HG03558 (cell line): ENCODE results near the gene TMEM87A.

Experiments used
- ATAC-seq: cut with Tn5 transposase; IDR thresholded peaks from one replicate; pipeline ENCODE4 v1.9.1; 2021; ENCODE audit warnings: moderate number of reproducible peaks; ENCODE audit not compliant: unreplicated experiment; ENCODE audit errors: extremely low read depth

The TMEM87A gene

DNA sequence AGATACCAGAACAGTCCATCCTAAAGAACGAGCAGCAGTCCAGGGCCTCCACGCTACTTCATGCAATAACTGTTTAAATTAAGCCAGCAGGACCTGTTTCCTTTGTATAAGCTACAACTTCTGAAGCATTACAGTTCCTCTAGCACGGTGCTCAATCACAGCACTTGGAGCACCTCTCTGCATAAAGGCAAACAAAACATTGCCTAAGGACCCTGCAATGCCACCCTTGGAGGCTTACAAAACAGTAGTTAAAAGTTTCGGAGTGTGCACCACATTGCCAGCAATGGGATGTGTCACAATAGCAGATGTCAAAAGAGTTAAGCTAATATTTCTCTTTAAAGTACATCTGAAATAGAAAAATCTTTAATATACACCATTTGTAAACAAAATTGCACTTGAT lies 62.5 kb downstream of the TMEM87A start:
- ATAC-seq = no peak

DNA sequence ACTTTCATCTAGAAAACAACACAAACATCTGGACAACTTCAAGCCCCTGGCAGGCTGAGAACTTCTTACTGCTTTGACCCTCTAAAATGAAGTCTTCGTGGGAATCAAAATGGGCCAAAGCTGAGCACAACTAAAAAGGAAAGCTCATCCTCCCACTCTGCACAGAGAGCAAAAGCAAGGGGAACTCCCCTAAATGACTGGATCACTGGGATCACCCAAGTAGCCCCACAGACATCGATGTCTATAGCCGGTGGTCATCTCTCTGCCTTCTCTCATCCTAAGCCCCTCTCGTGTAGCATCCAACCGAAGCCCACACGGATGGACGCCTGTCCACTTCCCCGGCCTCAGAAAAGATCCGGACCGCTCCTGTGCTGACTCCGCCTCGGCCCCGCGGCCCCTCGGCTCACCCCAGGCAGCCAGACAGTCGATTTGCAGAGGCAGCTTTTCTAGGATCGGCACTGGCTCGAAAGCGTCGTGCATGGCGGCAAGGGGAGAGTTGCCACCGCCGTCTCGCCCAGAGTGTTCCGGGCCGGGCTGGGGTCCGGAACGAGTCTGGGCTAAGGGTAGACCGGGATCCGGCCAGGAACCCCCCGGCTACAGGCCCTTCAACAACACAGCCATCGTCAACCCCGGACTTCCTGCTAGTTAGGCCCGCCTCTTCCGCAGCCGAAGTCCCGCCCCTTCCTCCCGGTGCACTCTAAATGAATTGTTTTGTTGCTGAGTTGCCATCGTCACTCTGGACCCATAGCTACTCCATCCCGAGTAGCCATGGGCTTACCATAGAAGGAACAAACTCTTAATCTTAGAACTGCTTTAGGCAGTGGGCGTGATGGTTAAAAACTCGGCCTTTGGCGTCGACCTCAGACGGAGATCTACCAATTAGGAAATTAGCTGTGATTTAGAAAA lies 65.3 kb downstream of the TMEM87A start, which contains the start of gene VPS39:
VPS39 (minus strand) TSS at position 631 of the 906 bp plus-strand sequence; CDS start at position 480, 151 bp downstream.
- no peak for ATAC-seq

DNA sequence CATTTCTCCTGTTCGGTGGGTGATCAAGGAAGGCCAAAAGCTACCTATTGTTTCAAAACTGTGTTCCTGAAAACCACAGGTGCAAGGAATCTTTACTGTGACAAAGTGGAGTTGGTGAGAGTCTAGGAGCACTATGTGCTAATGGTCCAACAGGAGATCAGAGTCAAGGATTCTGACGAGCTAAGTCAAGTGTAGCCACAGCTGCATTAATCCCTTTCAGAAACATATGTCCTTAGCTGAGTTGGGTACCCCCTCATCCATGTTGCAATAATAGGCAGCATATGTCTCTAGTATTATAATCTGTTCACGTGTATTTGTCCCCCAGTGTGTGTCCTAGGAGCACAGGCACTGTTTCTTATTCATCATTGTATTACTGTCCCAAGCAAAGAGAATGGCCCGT lies 66.8 kb downstream of the TMEM87A start:
- ATAC-seq = no peak

DNA sequence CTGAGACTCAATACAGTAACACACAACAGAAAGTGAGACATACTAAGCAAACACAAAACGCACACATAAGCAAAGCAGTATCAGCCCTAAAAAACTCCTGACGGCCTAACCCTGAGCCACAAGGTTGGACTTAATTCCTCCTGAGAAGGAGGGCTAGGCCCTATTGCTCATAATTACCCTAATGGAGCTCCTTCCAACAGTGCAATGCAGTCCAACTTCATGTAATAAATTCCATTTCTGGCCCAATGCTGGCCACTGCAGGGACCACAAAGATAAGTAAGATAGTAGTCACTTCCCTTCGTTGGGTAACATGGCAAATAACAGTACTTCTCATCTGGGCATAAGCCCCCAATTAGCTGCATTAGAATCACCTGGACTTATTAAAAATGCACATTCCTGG lies 69.3 kb downstream of the TMEM87A start:
- ATAC-seq = no peak

DNA sequence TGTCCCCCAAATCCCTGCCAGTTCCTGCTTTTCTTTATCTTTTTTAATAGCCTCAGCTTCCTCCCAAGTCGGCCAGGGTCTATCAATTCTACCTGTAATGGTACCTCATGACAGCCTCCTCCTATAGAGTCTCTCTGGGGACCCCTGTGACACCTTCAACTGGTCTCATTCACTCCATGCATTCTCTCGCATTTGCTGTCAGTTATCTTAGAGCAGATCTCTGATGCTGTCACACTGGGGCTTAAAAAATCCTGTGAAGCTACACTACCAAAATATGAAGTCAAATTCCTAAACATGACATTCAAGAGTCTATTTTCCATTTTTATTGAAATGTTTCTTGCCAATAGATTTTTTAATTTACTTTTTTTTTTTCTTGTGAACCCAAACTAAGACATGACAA lies 70.6 kb downstream of the TMEM87A start:
- no peak for ATAC-seq

DNA sequence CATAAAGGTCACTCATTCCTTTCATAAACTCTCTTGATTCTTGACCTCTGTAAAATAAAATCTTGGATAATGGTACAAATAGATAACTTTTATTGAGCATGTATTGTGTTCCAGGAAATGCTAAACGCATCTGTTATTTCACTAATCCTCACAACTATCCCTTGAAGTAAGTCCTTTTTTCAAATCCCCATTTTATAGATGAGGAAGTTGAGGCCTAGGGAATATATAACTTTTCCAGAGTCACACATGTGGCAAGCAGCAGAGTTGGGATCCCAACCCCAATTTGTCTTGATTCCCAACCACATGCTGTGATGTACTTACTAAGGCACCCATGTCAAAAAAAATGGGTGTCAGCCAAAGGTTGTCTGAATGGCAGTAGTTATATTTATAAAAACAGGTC lies 71.4 kb downstream of the TMEM87A start:
- ATAC-seq = no peak

DNA sequence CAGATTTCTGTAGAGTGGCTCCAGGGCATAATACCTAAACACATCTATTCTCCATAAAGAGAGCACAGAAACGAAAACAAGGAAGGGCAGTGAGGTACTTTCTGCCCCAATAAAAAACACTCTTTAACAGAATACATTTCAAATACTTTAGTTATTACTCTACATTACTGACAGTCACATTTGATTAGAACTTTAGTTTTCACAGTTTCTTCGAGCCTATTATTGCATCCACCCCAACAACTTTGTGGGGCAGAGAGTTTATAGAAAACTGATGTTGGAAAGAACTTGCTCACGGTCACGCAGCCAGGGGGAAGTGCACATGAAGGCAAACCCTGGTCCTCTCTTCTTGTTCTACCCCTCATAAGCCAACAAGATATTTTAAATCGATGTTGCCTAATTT lies 74.1 kb downstream of the TMEM87A start:
- ATAC-seq = no peak

DNA sequence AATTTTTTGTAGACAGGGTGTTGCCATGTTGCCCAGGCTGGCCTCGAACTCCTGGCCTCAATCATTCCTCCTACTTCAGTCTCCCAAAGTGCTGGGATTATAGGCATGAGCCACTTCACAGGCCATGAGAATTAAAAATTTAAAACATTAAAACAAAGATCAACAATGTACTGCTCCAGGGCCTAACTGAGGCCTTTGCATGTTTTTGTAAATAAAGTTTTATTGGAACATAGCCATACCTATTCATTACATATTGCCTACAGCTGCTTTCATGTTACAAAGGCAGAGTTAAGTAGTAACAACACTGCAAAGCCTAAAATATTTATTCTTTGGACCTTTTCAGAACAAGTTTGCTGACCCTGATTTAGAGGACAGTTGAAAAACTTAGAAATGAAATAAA lies 74.7 kb downstream of the TMEM87A start:
- ATAC-seq = no peak

DNA sequence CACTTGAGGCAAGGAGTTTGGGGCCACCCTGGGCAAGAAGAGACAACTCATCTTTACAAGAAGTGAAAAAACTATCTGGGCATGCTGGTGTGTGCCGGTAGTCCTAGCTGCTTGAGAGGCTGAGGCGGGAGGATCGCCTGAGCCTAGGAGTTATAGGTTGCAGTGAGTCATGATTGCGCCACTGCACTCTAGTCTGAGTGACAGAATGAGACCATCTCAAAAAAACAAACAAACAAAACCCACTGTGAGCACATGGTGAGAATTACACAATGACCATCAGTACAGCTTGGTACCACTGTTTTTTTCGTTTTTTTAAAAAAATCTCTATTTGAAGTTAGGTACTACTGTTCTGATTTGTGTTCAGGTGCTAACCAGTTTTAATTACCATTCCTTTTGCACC lies 78.7 kb downstream of the TMEM87A start:
- no peak for ATAC-seq

DNA sequence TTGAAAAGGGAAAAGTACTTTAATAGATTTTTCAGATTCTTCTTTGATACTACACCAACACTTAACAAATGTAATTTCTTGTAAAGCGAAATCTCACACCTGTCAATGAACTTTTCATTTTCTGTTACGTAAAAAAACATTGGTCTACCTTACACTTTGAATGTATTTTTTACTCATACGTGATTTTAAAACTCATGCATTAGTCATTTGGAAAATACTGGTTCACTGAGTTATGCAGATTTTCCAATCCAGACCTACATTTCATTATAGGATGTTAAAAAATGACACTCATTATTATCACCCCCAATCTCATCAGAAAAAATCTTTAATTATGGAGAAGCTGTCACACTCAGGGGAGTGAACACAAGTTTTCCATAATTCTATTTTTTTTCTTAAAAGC lies 79.8 kb downstream of the TMEM87A start:
- no peak for ATAC-seq

DNA sequence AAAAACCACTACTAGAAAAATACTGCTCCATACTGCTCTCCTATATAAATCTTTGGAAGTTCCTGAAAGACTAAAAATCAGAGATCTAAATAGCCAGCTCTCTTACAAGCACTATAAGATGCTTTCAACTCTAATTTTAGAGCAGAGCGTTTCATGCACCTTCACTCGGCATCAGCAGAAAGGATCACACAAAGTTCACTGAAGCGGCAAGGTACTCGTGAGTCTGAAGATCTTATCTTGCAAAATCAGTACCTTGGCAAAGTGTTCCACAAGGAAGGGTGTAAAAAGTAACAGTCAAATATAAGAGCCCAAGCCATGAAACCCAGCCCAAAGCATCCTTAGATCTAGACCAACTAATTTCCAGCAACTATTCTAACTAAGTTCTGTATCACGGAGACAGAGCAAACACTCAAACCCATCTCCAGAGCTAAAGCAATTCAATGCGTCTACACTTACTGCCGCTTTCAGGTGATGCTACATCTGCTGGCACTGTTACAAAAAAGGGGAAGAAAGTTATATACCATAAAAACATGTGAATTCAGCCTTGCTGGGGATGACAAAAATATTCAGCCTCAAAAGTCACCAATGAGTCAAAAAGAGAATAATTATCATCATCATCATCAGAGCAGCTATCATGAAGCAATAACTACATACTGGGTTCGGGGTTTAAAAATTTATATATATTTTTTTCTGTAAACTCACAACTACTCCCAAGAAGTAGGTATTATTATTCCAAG lies 81.5 kb downstream of the TMEM87A start:
- ATAC-seq = no peak

DNA sequence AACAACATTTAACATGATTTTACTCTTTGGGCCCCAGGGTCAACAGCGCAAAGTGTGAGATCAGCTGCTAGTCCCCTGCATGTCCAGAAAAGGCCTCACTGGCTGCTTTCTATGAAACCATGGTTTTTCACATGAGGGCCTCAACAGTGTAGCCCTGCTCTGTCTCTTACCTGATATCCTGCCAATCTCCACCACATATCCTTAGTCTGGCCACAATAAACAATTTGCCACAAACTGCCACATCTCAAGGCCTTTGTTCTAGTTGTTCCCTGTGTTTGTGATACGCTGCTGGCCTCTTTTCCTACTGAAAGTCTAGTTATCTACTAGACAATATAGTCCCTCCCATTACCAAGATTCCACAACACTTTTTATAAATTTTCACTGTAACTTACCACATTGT lies 82.9 kb downstream of the TMEM87A start:
- no peak for ATAC-seq

DNA sequence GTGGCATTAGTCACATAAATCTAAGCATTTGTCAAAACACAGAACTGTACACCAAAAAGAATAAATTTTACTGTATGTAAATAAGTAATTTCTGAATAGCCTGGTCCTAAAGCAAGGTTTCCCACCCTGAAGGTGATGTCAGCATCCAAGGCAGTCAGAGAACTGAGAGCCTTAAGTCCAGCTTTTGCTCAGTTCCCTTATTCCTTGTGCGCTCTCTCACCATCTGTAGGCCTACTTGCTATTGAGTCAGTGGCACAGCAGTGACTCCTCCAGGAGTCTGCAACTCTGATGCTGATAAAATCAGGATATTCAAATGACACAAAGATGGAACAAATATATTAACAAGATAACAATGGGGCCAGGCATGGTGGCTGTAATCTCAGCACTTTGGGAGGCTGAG lies 87.4 kb downstream of the TMEM87A start:
- ATAC-seq = no peak

DNA sequence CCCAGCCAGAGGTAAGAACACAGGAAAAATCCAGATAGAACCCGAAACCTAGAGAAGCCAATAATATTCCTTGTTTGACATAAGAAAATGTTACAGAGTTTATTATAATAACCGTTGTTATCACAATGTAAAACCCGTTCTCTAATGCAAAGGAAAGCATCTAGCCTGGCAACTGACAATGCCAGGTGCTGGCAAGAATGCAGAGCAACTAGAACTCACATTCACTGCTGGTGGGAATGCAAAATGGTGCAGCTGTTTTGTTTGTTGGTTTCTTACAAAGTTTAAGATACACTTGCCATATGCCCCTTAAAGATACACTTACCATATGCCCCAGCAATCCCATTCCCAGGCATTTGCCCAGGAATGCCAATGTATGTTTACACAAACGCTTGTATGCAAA lies 88.5 kb downstream of the TMEM87A start:
- ATAC-seq = no peak

DNA sequence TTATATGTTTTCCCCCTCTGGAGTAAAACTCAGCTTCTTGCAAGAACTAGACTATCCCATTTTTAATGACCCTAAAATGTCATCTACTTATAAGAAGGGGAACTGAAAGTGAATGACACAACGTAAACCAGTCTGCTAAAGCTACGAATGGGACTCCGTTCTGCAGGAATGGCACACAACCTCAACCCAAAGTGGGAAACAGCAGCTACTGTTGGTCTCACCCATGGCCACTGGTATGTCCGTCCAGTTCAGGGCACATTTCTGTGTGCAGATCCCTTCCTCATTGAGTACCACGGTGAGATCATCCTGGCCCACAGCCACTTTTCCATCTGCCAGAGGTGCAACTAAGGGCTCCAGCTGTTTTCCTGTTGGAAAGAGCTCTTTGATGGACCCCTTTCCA lies 88.9 kb downstream of the TMEM87A start:
- no peak for ATAC-seq

DNA sequence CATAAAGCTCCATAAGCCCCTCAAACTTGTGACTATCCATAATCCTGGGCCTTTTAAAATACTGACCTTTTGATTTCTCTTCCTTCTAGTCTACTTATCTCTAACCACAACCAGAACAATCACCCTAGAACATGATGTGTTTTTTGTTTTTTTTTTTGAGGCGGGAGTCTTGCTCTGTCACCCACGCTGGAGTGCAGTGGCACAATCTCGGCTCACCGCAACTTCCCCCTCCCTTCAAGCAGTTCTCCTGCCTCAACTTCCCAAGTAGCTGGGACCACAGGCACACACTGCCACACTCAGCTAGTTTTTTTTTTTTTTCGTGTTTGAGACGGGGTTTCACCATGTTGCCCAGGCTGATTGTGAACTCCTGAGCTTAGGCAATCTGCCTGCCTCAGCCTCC lies 90.3 kb downstream of the TMEM87A start:
- no peak for ATAC-seq

DNA sequence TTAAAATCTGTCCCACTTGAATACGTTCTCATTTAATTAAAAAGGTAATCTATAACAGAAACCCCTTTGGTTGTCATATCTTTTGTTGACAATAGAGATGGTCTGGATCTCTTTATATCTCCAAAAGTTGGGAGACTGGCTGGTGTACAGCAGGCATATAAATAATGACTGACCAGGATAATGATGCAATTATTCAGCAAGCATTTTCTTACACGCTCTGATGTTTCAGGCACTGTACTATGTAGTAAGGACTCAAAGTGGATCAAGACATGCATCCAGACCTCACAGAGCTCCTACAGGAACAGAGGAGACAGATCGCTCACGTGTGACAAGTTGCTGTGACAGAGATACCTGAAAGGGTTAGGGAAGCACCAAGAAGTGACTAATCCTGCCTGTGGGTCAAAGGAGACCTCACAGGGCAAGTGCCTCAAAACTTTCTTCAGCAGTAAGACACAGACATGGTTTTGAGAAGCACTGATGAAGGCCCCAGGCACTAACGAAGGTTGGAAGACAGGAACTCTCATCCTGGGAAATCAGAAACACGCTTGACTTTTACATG lies 90.8 kb downstream of the TMEM87A start:
- ATAC-seq = no peak

DNA sequence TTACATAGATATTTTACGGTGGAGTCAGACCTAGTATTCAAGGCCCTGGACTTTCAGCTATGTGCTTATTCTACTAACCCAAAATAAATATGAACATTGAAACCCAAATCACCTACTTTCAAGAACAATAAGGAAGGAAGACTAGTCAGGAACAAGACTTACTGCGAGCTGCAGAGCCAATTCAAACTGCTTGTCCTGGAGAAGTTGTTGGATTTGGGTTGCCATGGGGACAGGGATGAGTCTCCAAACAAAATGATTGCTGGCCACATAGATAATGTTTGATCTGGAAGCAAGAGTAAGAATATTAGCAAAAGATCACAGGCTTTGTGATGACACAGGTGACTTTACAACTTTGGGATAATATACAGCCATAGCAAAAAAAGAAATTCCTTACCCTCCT lies 95.2 kb downstream of the TMEM87A start:
- ATAC-seq = no peak

DNA sequence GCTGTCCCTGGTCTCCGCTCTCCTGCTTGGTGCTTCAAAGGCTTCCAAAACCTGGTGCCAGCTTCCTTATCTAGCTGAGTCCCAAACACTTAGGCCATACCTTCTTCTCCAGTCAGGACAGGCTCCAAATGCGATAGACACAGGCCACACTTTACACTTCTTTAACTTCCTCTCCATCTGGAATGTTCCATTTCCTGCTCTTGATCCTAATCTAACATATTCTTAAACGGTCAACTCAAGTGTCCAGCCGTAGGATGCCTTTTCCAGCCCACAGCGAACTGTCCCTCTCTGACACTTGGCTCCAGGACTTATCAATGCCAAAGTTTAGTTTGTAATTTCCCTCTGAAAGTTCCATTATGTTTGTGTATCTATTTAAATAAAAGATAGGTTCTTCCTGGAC lies 97.6 kb downstream of the TMEM87A start:
- ATAC-seq = no peak

DNA sequence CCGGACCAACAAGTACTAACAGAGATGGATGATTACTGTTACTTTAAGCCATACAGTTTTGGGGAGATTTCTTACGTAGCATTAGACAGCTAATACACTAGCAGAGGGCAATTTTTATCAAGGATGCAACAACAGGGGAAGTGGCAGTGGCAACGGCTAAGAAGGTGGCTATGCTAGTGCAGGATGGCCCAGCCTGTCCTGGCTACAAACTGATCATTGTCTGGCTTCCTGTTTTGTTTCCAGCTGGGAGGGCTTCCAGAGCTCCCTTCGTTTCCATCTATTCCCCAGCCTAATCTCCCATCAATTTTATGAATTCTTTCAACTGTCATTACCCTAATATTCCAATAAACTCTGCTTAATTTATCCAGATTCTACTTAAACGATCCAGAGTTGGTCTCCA lies 100.8 kb downstream of the TMEM87A start:
- no peak for ATAC-seq

DNA sequence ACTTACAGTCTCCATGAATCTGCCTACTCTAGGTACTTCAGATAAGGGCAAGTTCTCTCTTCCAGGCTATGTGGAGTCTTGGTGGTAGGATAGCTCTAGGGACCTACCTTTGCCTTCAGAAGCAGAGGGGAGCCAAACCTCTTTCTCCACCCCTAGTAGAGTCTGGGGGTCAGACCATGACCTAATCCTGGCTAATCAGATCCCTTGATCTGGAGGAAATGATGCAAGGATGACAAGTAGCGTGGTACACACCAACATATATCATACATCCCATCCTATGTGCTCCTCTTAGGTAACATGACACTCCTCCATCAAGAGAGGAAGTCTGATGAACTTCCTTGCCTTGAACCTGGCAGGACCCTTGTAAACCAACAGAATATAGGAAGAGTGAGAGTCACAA lies 101.4 kb downstream of the TMEM87A start:
- no peak for ATAC-seq
